NCI-H1694 treated with DMSO at 0.1 percent for 48 hours (cell line): ENCODE data around the gene GYPC.

ENCODE experiments used
- DNase-seq: peaks from one replicate; lab custom pipeline; 2025; lab: John Stamatoyannopoulos, UW

The GYPC gene

GRCh38 chr2:126732682-126733245 is 76.8 kb downstream of the GYPC start:
- DNase-seq, result no peak

- no peak for DNase-seq
These were observed 77.8 kb downstream of the GYPC start for GRCh38 chr2:126733795-126734194.

- DNase-seq, result no peak
These were observed 80.3 kb downstream of the GYPC start for GRCh38 chr2:126736133-126736874.

GRCh38 chr2:126739141-126739540 is 83.2 kb downstream of the GYPC start:
- DNase-seq, result no peak

GRCh38 chr2:126744640-126745039 is 88.7 kb downstream of the GYPC start:
- no peak for DNase-seq
